ENCODE data around the gene TBC1D9.

The TBC1D9 gene

GRCh38 chr4:140777894-140778293, 21.7 kb upstream of the TBC1D9 start:
- Histone ChIP-seq H3K27ac (ENCODE audit: low read depth, low read length) (no peak overlapping the region), H3K4me1 (ENCODE audit: control insufficient read depth, insufficient read depth, low read length) (no peaks in the 10 kb centered on the region), H3K9ac (ENCODE audit: low read depth, low read length) (no peak overlapping the region), H3K27me3 (ENCODE audit: control insufficient read depth, insufficient read depth, low read length) (no peaks in the 10 kb centered on the region), H3K36me3 (ENCODE audit: control insufficient read depth, insufficient read depth, low read length) (no peaks in the 10 kb centered on the region), H3K4me3 (ENCODE audit: low read depth, low read length) (no peak overlapping the region), H3K9me3 (ENCODE audit: control insufficient read depth, insufficient read depth, low read length) (no peaks in the 10 kb centered on the region; the same call in 1 of the 2 replicates)

GRCh38 chr4:140777386-140777785, 21.2 kb upstream of the TBC1D9 start:
- no peaks in the 10 kb centered on the region for H3K27me3 ChIP-seq (ENCODE audit: control insufficient read depth, insufficient read depth, low read length)
- no peaks in the 10 kb centered on the region for H3K4me1 ChIP-seq (ENCODE audit: control insufficient read depth, insufficient read depth, low read length)
- H3K9ac ChIP-seq (ENCODE audit: low read depth, low read length) = no peak overlapping the region
- no peak overlapping the region for H3K4me3 ChIP-seq (ENCODE audit: low read depth, low read length)
- H3K36me3 ChIP-seq (ENCODE audit: control insufficient read depth, insufficient read depth, low read length) = no peaks in the 10 kb centered on the region
- H3K27ac ChIP-seq (ENCODE audit: low read depth, low read length) = no peak overlapping the region
- H3K9me3 ChIP-seq (ENCODE audit: control insufficient read depth, insufficient read depth, low read length) = no peaks in the 10 kb centered on the region; the same call in 1 of the 2 replicates

GRCh38 chr4:140776556-140776955, 20.4 kb upstream of the TBC1D9 start:
- no peaks in the 10 kb centered on the region for H3K4me1 ChIP-seq (ENCODE audit: control insufficient read depth, insufficient read depth, low read length)
- H3K9me3 ChIP-seq (ENCODE audit: control insufficient read depth, insufficient read depth, low read length) = no peaks in the 10 kb centered on the region; the same call in 1 of the 2 replicates
- H3K36me3 ChIP-seq (ENCODE audit: control insufficient read depth, insufficient read depth, low read length) = no peaks in the 10 kb centered on the region
- H3K27me3 ChIP-seq (ENCODE audit: control insufficient read depth, insufficient read depth, low read length) = no peaks in the 10 kb centered on the region
- H3K4me3 ChIP-seq (ENCODE audit: low read depth, low read length) = no peak overlapping the region
- no peak overlapping the region for H3K9ac ChIP-seq (ENCODE audit: low read depth, low read length)
- no peak overlapping the region for H3K27ac ChIP-seq (ENCODE audit: low read depth, low read length)

- Histone ChIP-seq H3K27ac (ENCODE audit: low read depth, low read length) (no peak overlapping the region), H3K4me1 (ENCODE audit: control insufficient read depth, insufficient read depth, low read length) (no peaks in the 10 kb centered on the region), H3K4me3 (ENCODE audit: low read depth, low read length) (no peak overlapping the region), H3K9ac (ENCODE audit: low read depth, low read length) (no peak overlapping the region), H3K9me3 (ENCODE audit: control insufficient read depth, insufficient read depth, low read length) (no peaks in the 10 kb centered on the region; the same call in 1 of the 2 replicates), H3K36me3 (ENCODE audit: control insufficient read depth, insufficient read depth, low read length) (no peaks in the 10 kb centered on the region), H3K27me3 (ENCODE audit: control insufficient read depth, insufficient read depth, low read length) (no peaks in the 10 kb centered on the region)
These were observed 18.8 kb upstream of the TBC1D9 start for GRCh38 chr4:140774956-140775355.

GRCh38 chr4:140774510-140774909, 18.3 kb upstream of the TBC1D9 start:
- Histone ChIP-seq H3K36me3 (ENCODE audit: control insufficient read depth, insufficient read depth, low read length) (no peaks in the 10 kb centered on the region), H3K9ac (ENCODE audit: low read depth, low read length) (no peak overlapping the region), H3K27ac (ENCODE audit: low read depth, low read length) (no peak overlapping the region), H3K9me3 (ENCODE audit: control insufficient read depth, insufficient read depth, low read length) (no peaks in the 10 kb centered on the region; the same call in 1 of the 2 replicates), H3K4me3 (ENCODE audit: low read depth, low read length) (no peak overlapping the region), H3K27me3 (ENCODE audit: control insufficient read depth, insufficient read depth, low read length) (no peaks in the 10 kb centered on the region), H3K4me1 (ENCODE audit: control insufficient read depth, insufficient read depth, low read length) (no peaks in the 10 kb centered on the region)

GRCh38 chr4:140769209-140769608, 13.0 kb upstream of the TBC1D9 start:
- Histone ChIP-seq H3K27ac (ENCODE audit: low read depth, low read length) (no peak overlapping the region), H3K27me3 (ENCODE audit: control insufficient read depth, insufficient read depth, low read length) (no peaks in the 10 kb centered on the region), H3K9ac (ENCODE audit: low read depth, low read length) (no peak overlapping the region), H3K4me3 (ENCODE audit: low read depth, low read length) (no peak overlapping the region), H3K9me3 (ENCODE audit: control insufficient read depth, insufficient read depth, low read length) (no peaks in the 10 kb centered on the region), H3K36me3 (ENCODE audit: control insufficient read depth, insufficient read depth, low read length) (no peaks in the 10 kb centered on the region), H3K4me1 (ENCODE audit: control insufficient read depth, insufficient read depth, low read length) (no peaks in the 10 kb centered on the region)

- H3K36me3 ChIP-seq (ENCODE audit: control insufficient read depth, insufficient read depth, low read length) = no peaks in the 10 kb centered on the region
- H3K4me3 ChIP-seq (ENCODE audit: low read depth, low read length) = no peak overlapping the region
- no peaks in the 10 kb centered on the region for H3K4me1 ChIP-seq (ENCODE audit: control insufficient read depth, insufficient read depth, low read length)
- no peak overlapping the region for H3K9ac ChIP-seq (ENCODE audit: low read depth, low read length)
- no peak overlapping the region for H3K27ac ChIP-seq (ENCODE audit: low read depth, low read length)
- no peaks in the 10 kb centered on the region for H3K9me3 ChIP-seq (ENCODE audit: control insufficient read depth, insufficient read depth, low read length)
- peaks cover 6% of the 10 kb centered on the region; the same call in 1 of the 2 replicates for H3K27me3 ChIP-seq (ENCODE audit: control insufficient read depth, insufficient read depth, low read length)
These were observed 8.7 kb upstream of the TBC1D9 start for GRCh38 chr4:140764785-140765392.

- Histone ChIP-seq H3K27me3 (ENCODE audit: control insufficient read depth, insufficient read depth, low read length) (peaks cover 32% of the 10 kb centered on the region), H3K27ac (ENCODE audit: low read depth, low read length) (no peak overlapping the region), H3K4me1 (ENCODE audit: control insufficient read depth, insufficient read depth, low read length) (peaks cover 6% of the 10 kb centered on the region), H3K9me3 (ENCODE audit: control insufficient read depth, insufficient read depth, low read length) (no peaks in the 10 kb centered on the region), H3K9ac (ENCODE audit: low read depth, low read length) (no peak overlapping the region), H3K4me3 (ENCODE audit: low read depth, low read length) (no peak overlapping the region), H3K36me3 (ENCODE audit: control insufficient read depth, insufficient read depth, low read length) (no peaks in the 10 kb centered on the region)
These were observed 6.0 kb upstream of the TBC1D9 start for GRCh38 chr4:140762202-140762601.

GRCh38 chr4:140757232-140757630, 1.0 kb upstream of the TBC1D9 start:
- Histone ChIP-seq H3K27me3 (ENCODE audit: control insufficient read depth, insufficient read depth, low read length) (peaks cover 75% of the 10 kb centered on the region), H3K27ac (ENCODE audit: low read depth, low read length) (peak overlapping the region; percentile 87), H3K9me3 (ENCODE audit: control insufficient read depth, insufficient read depth, low read length) (no peaks in the 10 kb centered on the region), H3K4me3 (ENCODE audit: low read depth, low read length) (peak overlapping the region; percentile 80), H3K4me1 (ENCODE audit: control insufficient read depth, insufficient read depth, low read length) (peaks cover 8% of the 10 kb centered on the region), H3K36me3 (ENCODE audit: control insufficient read depth, insufficient read depth, low read length) (no peaks in the 10 kb centered on the region), H3K9ac (ENCODE audit: low read depth, low read length) (peak overlapping the region; percentile 37; the same call in 1 of the 2 replicates)

- H3K4me3 ChIP-seq (ENCODE audit: low read depth, low read length) = peak overlapping the region; percentile 80
- no peaks in the 10 kb centered on the region for H3K9me3 ChIP-seq (ENCODE audit: control insufficient read depth, insufficient read depth, low read length)
- H3K4me1 ChIP-seq (ENCODE audit: control insufficient read depth, insufficient read depth, low read length) = peaks cover 8% of the 10 kb centered on the region
- peak overlapping the region; percentile 61 for H3K9ac ChIP-seq (ENCODE audit: low read depth, low read length)
- H3K36me3 ChIP-seq (ENCODE audit: control insufficient read depth, insufficient read depth, low read length) = no peaks in the 10 kb centered on the region
- peaks cover 78% of the 10 kb centered on the region for H3K27me3 ChIP-seq (ENCODE audit: control insufficient read depth, insufficient read depth, low read length)
- peak overlapping the region; percentile 87 for H3K27ac ChIP-seq (ENCODE audit: low read depth, low read length)
These were observed 339 bp downstream of the TBC1D9 start for GRCh38 chr4:140755774-140756318.

GRCh38 chr4:140754918-140755773, 1.0 kb downstream of the TBC1D9 start:
- H3K9ac ChIP-seq (ENCODE audit: low read depth, low read length) = peak overlapping the region; percentile 61; the same call in 1 of the 2 replicates
- peaks cover 8% of the 10 kb centered on the region for H3K4me1 ChIP-seq (ENCODE audit: control insufficient read depth, insufficient read depth, low read length)
- no peaks in the 10 kb centered on the region for H3K9me3 ChIP-seq (ENCODE audit: control insufficient read depth, insufficient read depth, low read length)
- H3K4me3 ChIP-seq (ENCODE audit: low read depth, low read length) = peak overlapping the region; percentile 80
- H3K27me3 ChIP-seq (ENCODE audit: control insufficient read depth, insufficient read depth, low read length) = peaks cover 78% of the 10 kb centered on the region
- H3K36me3 ChIP-seq (ENCODE audit: control insufficient read depth, insufficient read depth, low read length) = no peaks in the 10 kb centered on the region
- H3K27ac ChIP-seq (ENCODE audit: low read depth, low read length) = peak overlapping the region; percentile 36

Measured in HUES48 (cell line).